ENCODE results near the gene MON2. TPM values are rescaled to one million over a fixed set of nuclear protein-coding genes. Genes with fewer than 3 reads are reported as not detected.
"Not testable (repeated sequence)": the region's sequence is repeated elsewhere in the genome, so short reads cannot be mapped to it uniquely, and the experiment has no call there.

The MON2 gene
- polyA plus RNA-seq, 2 donors, result 10.4 to 10.5 TPM

DNA sequence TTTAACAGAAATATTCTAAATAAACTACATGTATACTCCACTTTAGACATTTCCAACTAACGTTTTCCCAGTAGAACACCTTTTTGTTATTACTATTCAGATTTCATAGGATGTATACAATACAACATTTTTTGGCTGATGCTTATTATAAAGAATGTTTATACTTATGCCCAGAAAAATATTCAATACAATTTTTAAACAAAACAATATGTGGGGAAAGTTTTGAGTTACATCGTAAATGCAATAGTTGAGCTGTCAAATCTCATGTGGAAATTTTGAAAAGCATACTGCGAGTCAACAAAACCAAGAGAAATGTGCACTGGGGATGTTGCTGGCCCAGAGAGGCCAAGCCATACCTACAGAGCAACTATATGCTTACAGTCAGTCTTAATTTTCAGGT, 18.2 kb upstream of the MON2 start:
- H3K27me3 ChIP-seq (ENCODE audit: control insufficient read depth in 1 of 2, insufficient read depth in 2 of 2, low read length in 2 of 2), result no peaks in the 10 kb centered on the region
- no peak overlapping the region for H3K27ac ChIP-seq (ENCODE audit: low read depth in 2 of 2, low read length in 1 of 2)
- no peaks in the 10 kb centered on the region for H3K9me3 ChIP-seq (ENCODE audit: control insufficient read depth in 2 of 2, insufficient read depth in 1 of 2, low read depth in 1 of 2, low read length in 1 of 2)
- 79 to 88% methylated on average over 3 of the region's 3 CpGs for WGBS, 2 donors
- no peaks in the 10 kb centered on the region for H3K4me1 ChIP-seq (ENCODE audit: control insufficient read depth in 2 of 2, insufficient read depth in 2 of 2, low read length in 1 of 2)
- no peak overlapping the region for H3K4me3 ChIP-seq (ENCODE audit: low read depth in 1 of 2, low read length in 2 of 2)
- H3K36me3 ChIP-seq (ENCODE audit: control insufficient read depth in 2 of 2, insufficient read depth in 2 of 2, low read length in 1 of 2), result no peaks in the 10 kb centered on the region

DNA sequence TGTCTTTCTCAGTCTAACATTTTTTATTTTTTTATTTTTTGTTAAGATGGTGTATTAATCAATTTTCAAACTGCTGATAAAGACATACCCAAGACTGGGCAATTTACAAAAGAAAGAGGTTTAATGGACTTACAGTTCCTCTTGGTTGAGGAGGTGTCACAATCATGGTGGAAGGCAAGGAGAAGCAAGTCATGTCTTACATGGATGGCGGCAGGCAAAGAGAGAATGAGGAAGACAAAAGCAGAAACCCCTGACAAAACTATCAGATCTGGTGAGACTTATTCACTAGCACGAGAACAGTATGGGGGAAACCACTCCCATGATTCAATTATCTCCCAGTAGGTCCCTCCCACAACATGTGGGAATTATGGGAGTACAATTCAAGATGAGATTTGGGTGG, 11.2 kb upstream of the MON2 start:
- H3K4me1 ChIP-seq (ENCODE audit: control insufficient read depth in 2 of 2, insufficient read depth in 2 of 2, low read length in 1 of 2); H3K9me3 ChIP-seq (ENCODE audit: control insufficient read depth in 2 of 2, insufficient read depth in 1 of 2, low read depth in 1 of 2, low read length in 1 of 2); H3K36me3 ChIP-seq (ENCODE audit: control insufficient read depth in 2 of 2, insufficient read depth in 2 of 2, low read length in 1 of 2); H3K27me3 ChIP-seq (ENCODE audit: control insufficient read depth in 1 of 2, insufficient read depth in 2 of 2, low read length in 2 of 2); H3K4me3 ChIP-seq (ENCODE audit: low read depth in 1 of 2, low read length in 2 of 2); H3K27ac ChIP-seq (ENCODE audit: low read depth in 2 of 2, low read length in 1 of 2): not testable (repeated sequence)
- WGBS, 2 donors, result 57 to 63% methylated on average over 2 of the region's 2 CpGs

DNA sequence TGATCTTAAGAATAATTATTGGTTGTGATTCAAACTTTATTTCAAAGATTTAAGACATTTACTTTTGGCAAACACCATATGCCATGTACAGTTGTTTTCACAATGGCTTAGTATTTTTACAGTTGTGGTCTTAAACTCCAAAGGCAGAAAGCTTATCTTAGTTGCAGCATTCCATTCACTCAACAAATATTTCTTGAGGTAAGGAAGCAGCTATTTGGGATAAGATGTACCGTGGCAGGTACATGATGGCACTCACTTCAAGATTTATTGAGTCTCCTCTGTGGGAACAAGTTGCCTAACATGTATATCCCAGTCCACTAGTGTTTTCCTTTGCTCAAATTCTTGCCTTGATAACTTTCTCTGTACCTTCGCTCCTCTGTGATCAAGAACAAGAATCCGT, 8.0 kb upstream of the MON2 start:
- Histone ChIP-seq H3K27ac (ENCODE audit: low read depth in 2 of 2, low read length in 1 of 2) (no peak overlapping the region), H3K4me3 (ENCODE audit: low read depth in 1 of 2, low read length in 2 of 2) (no peak overlapping the region), H3K27me3 (ENCODE audit: control insufficient read depth in 1 of 2, insufficient read depth in 2 of 2, low read length in 2 of 2) (no peaks in the 10 kb centered on the region), H3K36me3 (ENCODE audit: control insufficient read depth in 2 of 2, insufficient read depth in 2 of 2, low read length in 1 of 2) (no peaks in the 10 kb centered on the region), H3K4me1 (ENCODE audit: control insufficient read depth in 2 of 2, insufficient read depth in 2 of 2, low read length in 1 of 2) (no peaks in the 10 kb centered on the region), H3K9me3 (ENCODE audit: control insufficient read depth in 2 of 2, insufficient read depth in 1 of 2, low read depth in 1 of 2, low read length in 1 of 2) (peaks cover 0 to 2% of the 10 kb centered on the region in 2 donors)
- 85 to 86% methylated on average over 3 of the region's 3 CpGs for WGBS, 2 donors

DNA sequence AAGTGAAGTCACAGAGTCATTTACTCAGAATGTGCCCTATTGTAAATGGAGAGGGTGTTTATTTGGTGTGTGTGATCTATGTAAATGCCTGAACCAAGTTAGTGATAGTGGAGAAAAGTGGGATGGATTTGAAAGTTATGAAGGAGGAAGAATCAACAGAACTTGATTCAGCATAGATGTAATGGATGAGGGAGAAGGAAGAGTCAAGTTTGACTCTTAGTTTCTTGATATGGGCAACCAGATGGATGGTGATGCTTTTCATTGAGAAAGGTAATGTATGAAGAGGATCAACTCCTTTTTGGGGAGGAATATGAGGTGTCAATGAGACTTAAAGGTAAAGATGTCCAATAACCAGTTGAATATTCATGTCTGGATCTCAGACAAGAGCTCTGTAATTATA, 6.7 kb upstream of the MON2 start:
- Histone ChIP-seq H3K36me3 (ENCODE audit: control insufficient read depth in 2 of 2, insufficient read depth in 2 of 2, low read length in 1 of 2) (no peaks in the 10 kb centered on the region), H3K27me3 (ENCODE audit: control insufficient read depth in 1 of 2, insufficient read depth in 2 of 2, low read length in 2 of 2) (no peaks in the 10 kb centered on the region), H3K27ac (ENCODE audit: low read depth in 2 of 2, low read length in 1 of 2) (no peak overlapping the region), H3K9me3 (ENCODE audit: control insufficient read depth in 2 of 2, insufficient read depth in 1 of 2, low read depth in 1 of 2, low read length in 1 of 2) (peaks cover 0 to 2% of the 10 kb centered on the region in 2 donors), H3K4me1 (ENCODE audit: control insufficient read depth in 2 of 2, insufficient read depth in 2 of 2, low read length in 1 of 2) (no peaks in the 10 kb centered on the region), H3K4me3 (ENCODE audit: low read depth in 1 of 2, low read length in 2 of 2) (no peak overlapping the region)

DNA sequence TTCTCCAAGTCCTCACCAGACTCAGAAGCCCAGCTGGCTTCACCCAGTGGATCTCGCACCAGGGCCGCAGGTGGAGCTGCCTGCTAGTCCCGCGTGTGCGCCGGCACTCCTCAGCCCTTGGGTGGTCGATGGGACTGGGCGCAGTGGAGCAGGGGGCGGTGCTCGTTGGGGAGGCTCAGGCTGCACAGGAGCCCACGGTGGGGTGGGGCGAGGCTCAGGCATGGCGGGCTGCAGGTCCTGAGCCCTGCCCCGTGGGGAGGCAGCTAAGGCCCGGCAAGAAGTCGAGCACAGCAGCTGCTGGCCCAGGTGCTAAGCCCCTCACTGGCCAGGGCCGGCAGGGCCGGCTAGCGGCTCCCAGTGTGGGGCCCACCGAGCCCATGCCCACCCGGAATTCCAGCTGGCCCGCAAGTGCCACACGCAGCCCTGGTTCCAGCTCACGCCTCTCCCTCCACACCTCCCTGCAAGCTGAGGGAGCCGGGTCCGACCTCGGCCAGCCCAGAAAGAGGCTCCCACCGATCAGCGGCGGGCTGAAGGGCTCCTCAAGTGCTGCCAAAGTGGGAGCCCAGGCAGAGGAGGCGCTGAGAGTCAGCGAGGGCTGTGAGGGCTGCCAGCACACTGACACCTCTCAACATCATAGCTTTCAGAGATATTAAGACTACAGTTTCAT, 5.3 kb upstream of the MON2 start:
- H3K4me3 ChIP-seq (ENCODE audit: low read depth in 1 of 2, low read length in 2 of 2); H3K4me1 ChIP-seq (ENCODE audit: control insufficient read depth in 2 of 2, insufficient read depth in 2 of 2, low read length in 1 of 2); H3K27ac ChIP-seq (ENCODE audit: low read depth in 2 of 2, low read length in 1 of 2); H3K36me3 ChIP-seq (ENCODE audit: control insufficient read depth in 2 of 2, insufficient read depth in 2 of 2, low read length in 1 of 2); H3K9me3 ChIP-seq (ENCODE audit: control insufficient read depth in 2 of 2, insufficient read depth in 1 of 2, low read depth in 1 of 2, low read length in 1 of 2); H3K27me3 ChIP-seq (ENCODE audit: control insufficient read depth in 1 of 2, insufficient read depth in 2 of 2, low read length in 2 of 2): not testable (repeated sequence)
- WGBS, 2 donors, result 91 to 94% methylated on average over 28 to 32 of the region's 32 CpGs

DNA sequence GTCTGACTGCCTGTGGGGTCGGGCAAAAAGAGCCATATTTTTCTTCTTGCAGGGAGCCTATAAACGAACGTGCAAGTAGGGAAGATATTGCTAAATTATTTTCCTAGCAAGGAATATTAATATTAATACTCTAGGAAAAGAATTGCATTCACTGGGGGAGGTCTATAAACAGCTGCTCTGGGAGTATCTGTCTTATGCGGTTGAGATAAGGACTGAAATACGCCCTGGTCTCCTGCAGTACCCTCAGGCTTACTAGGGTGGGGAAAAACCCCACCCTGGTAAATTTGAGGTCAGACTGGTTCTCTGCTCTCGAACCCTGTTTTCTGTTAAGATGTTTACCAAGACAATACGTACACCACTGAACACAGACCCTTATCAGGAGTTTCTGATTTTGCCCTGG, 3.4 kb upstream of the MON2 start:
- 71 to 82% methylated on average over 7 of the region's 7 CpGs for WGBS, 2 donors
- H3K4me1 ChIP-seq (ENCODE audit: control insufficient read depth in 2 of 2, insufficient read depth in 2 of 2, low read length in 1 of 2); H3K27me3 ChIP-seq (ENCODE audit: control insufficient read depth in 1 of 2, insufficient read depth in 2 of 2, low read length in 2 of 2); H3K9me3 ChIP-seq (ENCODE audit: control insufficient read depth in 2 of 2, insufficient read depth in 1 of 2, low read depth in 1 of 2, low read length in 1 of 2); H3K4me3 ChIP-seq (ENCODE audit: low read depth in 1 of 2, low read length in 2 of 2); H3K27ac ChIP-seq (ENCODE audit: low read depth in 2 of 2, low read length in 1 of 2); H3K36me3 ChIP-seq (ENCODE audit: control insufficient read depth in 2 of 2, insufficient read depth in 2 of 2, low read length in 1 of 2): not testable (repeated sequence)

DNA sequence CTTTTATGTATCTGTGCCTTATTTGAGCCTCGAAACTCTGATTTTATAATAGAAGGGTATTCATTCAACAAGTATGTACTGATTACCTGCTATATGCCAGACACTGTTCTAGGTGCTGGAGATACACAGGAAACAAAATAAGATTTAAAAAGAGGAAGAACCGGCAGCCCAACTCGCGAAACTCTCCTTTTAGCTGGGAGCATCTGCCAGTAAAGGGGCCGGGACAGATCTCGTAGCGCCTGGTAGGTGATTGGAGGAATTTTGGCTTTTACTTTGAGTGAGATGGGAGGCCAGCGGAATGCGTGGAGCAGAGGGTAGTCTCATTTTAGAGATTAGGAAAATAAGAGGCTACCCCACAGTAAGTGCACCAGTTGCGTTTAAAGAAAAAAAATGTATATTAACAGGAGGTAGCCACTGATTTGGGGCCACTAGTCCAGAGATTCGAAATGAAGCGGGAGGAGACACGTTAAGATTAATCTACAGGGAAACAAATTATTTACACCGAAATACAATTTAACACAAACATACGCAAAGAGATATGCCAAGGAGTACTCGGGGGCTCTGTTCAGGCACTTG, 520 bp upstream of the MON2 start:
- H3K27ac ChIP-seq (ENCODE audit: low read depth in 2 of 2, low read length in 1 of 2), result peak overlapping the region; percentile 95 to 98
- no peaks in the 10 kb centered on the region for H3K27me3 ChIP-seq (ENCODE audit: control insufficient read depth in 1 of 2, insufficient read depth in 2 of 2, low read length in 2 of 2)
- H3K9me3 ChIP-seq (ENCODE audit: control insufficient read depth in 2 of 2, insufficient read depth in 1 of 2, low read depth in 1 of 2, low read length in 1 of 2), result peaks cover 0 to 2% of the 10 kb centered on the region in 2 donors
- 1 to 2% methylated on average over 16 of the region's 16 CpGs for WGBS, 2 donors
- H3K4me3 ChIP-seq (ENCODE audit: low read depth in 1 of 2, low read length in 2 of 2), result peak overlapping the region; percentile 90 to 95
- no peaks in the 10 kb centered on the region for H3K36me3 ChIP-seq (ENCODE audit: control insufficient read depth in 2 of 2, insufficient read depth in 2 of 2, low read length in 1 of 2)
- H3K4me1 ChIP-seq (ENCODE audit: control insufficient read depth in 2 of 2, insufficient read depth in 2 of 2, low read length in 1 of 2), result peaks cover 0 to 3% of the 10 kb centered on the region in 2 donors

DNA sequence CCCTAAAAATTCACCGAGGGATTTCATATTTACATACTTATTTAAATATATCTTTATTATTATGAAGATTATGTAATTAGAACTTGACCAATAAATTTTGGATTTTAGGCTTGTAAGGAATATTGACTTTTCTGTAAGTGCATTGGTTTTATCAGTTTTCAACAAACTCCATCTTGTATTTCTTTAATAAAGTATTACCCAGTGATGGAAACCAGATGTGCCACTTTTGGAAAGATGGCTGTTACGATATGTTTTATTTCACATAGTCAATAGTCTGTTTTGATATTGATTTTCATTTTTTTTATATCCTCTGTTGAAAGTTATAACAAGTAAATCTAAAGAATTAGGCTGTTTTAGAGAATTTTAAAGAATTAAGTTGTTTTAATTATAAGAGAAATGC, 1.8 kb downstream of the MON2 start:
- H3K27me3 ChIP-seq (ENCODE audit: control insufficient read depth in 1 of 2, insufficient read depth in 2 of 2, low read length in 2 of 2), result no peaks in the 10 kb centered on the region
- peaks cover 0 to 3% of the 10 kb centered on the region in 2 donors for H3K4me1 ChIP-seq (ENCODE audit: control insufficient read depth in 2 of 2, insufficient read depth in 2 of 2, low read length in 1 of 2)
- H3K27ac ChIP-seq (ENCODE audit: low read depth in 2 of 2, low read length in 1 of 2), result no peak overlapping the region
- H3K4me3 ChIP-seq (ENCODE audit: low read depth in 1 of 2, low read length in 2 of 2), result peak overlapping the region in 1 of 2 donors; percentile 95
- H3K36me3 ChIP-seq (ENCODE audit: control insufficient read depth in 2 of 2, insufficient read depth in 2 of 2, low read length in 1 of 2), result peaks cover 0 to 2% of the 10 kb centered on the region in 2 donors
- H3K9me3 ChIP-seq (ENCODE audit: control insufficient read depth in 2 of 2, insufficient read depth in 1 of 2, low read depth in 1 of 2, low read length in 1 of 2), result no peaks in the 10 kb centered on the region
- 67 to 78% methylated on average over 2 of the region's 2 CpGs for WGBS, 2 donors

DNA sequence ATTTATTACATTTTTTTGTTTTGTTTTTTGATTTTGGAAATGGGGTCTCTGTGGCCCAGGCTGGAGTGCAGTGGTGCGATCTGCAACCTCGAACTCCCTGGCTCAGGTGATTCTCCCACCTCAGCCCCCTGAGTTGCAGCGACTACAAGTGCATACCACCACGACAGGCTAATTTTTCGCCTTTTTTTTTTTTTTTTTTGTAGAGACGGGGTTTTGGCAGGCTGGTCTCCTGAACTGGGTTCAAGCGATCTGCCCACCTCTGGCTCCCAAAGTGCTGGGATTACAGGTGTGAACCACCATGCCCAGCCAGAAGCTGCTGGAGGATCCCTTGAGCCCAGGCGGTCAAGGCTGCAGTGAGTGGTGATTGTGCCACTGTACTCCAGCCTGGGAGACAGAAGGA, 2.3 kb downstream of the MON2 start:
- H3K36me3 ChIP-seq (ENCODE audit: control insufficient read depth in 2 of 2, insufficient read depth in 2 of 2, low read length in 1 of 2), result peaks cover 0 to 2% of the 10 kb centered on the region in 2 donors
- no peaks in the 10 kb centered on the region for H3K27me3 ChIP-seq (ENCODE audit: control insufficient read depth in 1 of 2, insufficient read depth in 2 of 2, low read length in 2 of 2)
- 86 to 88% methylated on average over 7 to 8 of the region's 8 CpGs for WGBS, 2 donors
- H3K4me3 ChIP-seq (ENCODE audit: low read depth in 1 of 2, low read length in 2 of 2), result peak overlapping the region in 1 of 2 donors; percentile 25
- H3K27ac ChIP-seq (ENCODE audit: low read depth in 2 of 2, low read length in 1 of 2), result no peak overlapping the region
- H3K9me3 ChIP-seq (ENCODE audit: control insufficient read depth in 2 of 2, insufficient read depth in 1 of 2, low read depth in 1 of 2, low read length in 1 of 2), result no peaks in the 10 kb centered on the region
- H3K4me1 ChIP-seq (ENCODE audit: control insufficient read depth in 2 of 2, insufficient read depth in 2 of 2, low read length in 1 of 2), result peaks cover 0 to 3% of the 10 kb centered on the region in 2 donors

DNA sequence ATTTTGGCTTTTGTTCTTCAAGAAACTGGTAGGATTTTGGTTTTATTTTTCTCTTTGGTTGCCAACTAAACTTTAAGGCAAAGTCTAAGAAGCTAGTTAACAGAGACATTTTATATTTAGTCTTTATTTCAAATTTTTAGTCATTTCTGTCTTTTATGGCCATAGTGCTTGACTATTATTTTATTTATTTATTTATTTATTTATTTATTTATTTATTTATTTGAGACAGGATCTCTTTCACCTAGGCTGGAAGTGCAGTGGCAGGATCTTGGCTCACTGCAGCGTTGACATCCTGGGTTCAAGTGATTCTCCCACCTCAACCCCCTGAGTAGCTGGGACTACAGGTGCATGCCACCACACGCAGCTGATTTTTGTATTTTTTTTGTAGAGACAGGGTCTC, 3.1 kb downstream of the MON2 start:
- Histone ChIP-seq H3K27me3 (ENCODE audit: control insufficient read depth in 1 of 2, insufficient read depth in 2 of 2, low read length in 2 of 2) (no peaks in the 10 kb centered on the region), H3K36me3 (ENCODE audit: control insufficient read depth in 2 of 2, insufficient read depth in 2 of 2, low read length in 1 of 2) (peaks cover 0 to 2% of the 10 kb centered on the region in 2 donors), H3K4me3 (ENCODE audit: low read depth in 1 of 2, low read length in 2 of 2) (no peak overlapping the region), H3K4me1 (ENCODE audit: control insufficient read depth in 2 of 2, insufficient read depth in 2 of 2, low read length in 1 of 2) (peaks cover 0 to 3% of the 10 kb centered on the region in 2 donors), H3K27ac (ENCODE audit: low read depth in 2 of 2, low read length in 1 of 2) (no peak overlapping the region), H3K9me3 (ENCODE audit: control insufficient read depth in 2 of 2, insufficient read depth in 1 of 2, low read depth in 1 of 2, low read length in 1 of 2) (no peaks in the 10 kb centered on the region)
- WGBS, 2 donors, result 93 to 94% methylated on average over 2 of the region's 2 CpGs
